Tibial artery (tissue), 4 donors: ENCODE results near the gene RGCC.

Experiments
- DNase-seq, 2 donors: peaks; one replicate each; pipeline ENCODE4 v3.0.0-alpha.2; 2019
- H3K27ac ChIP-seq, 2 donors: fragments of 200-600 bp; sonication (generic) in 1 of 2; 1 replicate in 1 of 2; 2 replicates in 1 of 2; pipeline ENCODE4 v1.5.1; 2018 to 2019; ENCODE audit warnings: mild to moderate bottlenecking in 1 of 2
- H3K27me3 ChIP-seq, 2 donors: fragments of 200-600 bp; sonication (generic) in 1 of 2; one replicate each; pipeline versions ENCODE4 v1.5.1 to v1.6.0; 2016 to 2019
- H3K36me3 ChIP-seq, 3 donors: fragments of 200-600 bp; sonication (generic) in 2 of 3; one replicate each; pipeline ENCODE4 v1.5.1; 2016 to 2019; ENCODE audit warnings: mild to moderate bottlenecking in 2 of 3
- H3K4me1 ChIP-seq, 4 donors: fragments of 200-600 bp; sonication (generic) in 2 of 4; 1 replicate in 3 of 4; 2 replicates in 1 of 4; pipeline ENCODE4 v1.5.1; 2016 to 2019
- H3K4me3 ChIP-seq, 2 donors: fragments of 200-600 bp; sonication (generic) in 1 of 2; 1 replicate in 1 of 2; 2 replicates in 1 of 2; pipeline ENCODE4 v1.5.1; 2018 to 2019; ENCODE audit warnings: mild to moderate bottlenecking in 2 of 2
- H3K9me3 ChIP-seq, 3 donors: fragments of 200-600 bp; sonication (generic) in 1 of 3; one replicate each; pipeline ENCODE4 v1.5.1; 2016 to 2019
- intact Hi-C: fragments of 100-400 bp; cut with DNase I; formaldehyde crosslinking; loops from one replicate; pipeline ENCODE4 v1.15.0; 2023; ENCODE audit warnings: low total_unique reads
- TF ChIP-seq, protein P1 (sequence below), 2 experiments: fragments of 200-600 bp in 1 of 2; fragments of 450-650 bp in 1 of 2; IDR thresholded peaks; one replicate each; pipeline ENCODE4 v1.5.1; 2017 to 2019; ENCODE audit warnings: antibody characterized with exemption in 2 of 2, mild to moderate bottlenecking in 1 of 2, moderate library complexity in 1 of 2

Gene RGCC

DNA sequence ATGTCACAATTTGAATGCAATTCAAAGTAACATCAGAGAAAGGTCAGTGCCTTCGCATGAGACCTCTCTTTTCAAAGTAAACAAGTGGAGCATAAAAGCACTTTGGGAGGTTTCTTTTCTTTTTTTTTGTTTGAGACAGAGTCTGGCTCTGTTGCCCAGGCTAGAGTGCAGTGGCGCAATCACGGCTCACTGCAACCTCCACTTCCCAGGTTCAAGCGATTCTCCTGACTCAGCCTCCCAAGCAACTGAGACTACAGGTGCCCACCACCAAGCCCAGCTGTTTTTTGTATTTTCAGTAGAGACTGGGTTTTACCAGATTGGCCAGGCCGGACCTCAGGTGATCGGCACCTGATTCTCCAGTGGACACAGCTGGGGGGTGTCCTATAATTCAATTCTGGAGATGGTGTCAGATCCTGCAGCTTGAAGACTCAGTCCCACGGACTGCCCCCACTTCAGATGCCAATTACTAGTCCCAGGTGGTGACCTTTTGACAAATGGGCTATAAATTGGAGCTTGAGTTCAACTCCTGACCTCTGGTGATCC lies 57.6 kb downstream of the RGCC start:
- no peaks in the 10 kb centered on the region for H3K27me3 ChIP-seq
- H3K36me3 ChIP-seq, result no peaks in the 10 kb centered on the region
- no peak overlapping the region for H3K4me3 ChIP-seq
- no peak overlapping the region for H3K27ac ChIP-seq
- intact Hi-C loops, result no loop called here
- no peaks in the 10 kb centered on the region for H3K9me3 ChIP-seq
- TF ChIP-seq, protein P1, sequence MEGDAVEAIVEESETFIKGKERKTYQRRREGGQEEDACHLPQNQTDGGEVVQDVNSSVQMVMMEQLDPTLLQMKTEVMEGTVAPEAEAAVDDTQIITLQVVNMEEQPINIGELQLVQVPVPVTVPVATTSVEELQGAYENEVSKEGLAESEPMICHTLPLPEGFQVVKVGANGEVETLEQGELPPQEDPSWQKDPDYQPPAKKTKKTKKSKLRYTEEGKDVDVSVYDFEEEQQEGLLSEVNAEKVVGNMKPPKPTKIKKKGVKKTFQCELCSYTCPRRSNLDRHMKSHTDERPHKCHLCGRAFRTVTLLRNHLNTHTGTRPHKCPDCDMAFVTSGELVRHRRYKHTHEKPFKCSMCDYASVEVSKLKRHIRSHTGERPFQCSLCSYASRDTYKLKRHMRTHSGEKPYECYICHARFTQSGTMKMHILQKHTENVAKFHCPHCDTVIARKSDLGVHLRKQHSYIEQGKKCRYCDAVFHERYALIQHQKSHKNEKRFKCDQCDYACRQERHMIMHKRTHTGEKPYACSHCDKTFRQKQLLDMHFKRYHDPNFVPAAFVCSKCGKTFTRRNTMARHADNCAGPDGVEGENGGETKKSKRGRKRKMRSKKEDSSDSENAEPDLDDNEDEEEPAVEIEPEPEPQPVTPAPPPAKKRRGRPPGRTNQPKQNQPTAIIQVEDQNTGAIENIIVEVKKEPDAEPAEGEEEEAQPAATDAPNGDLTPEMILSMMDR (IDR thresholded peaks at IDR 0.05), result no peak
- H3K4me1 ChIP-seq, result no peaks in the 10 kb centered on the region
- DNase-seq, result no peak

DNA sequence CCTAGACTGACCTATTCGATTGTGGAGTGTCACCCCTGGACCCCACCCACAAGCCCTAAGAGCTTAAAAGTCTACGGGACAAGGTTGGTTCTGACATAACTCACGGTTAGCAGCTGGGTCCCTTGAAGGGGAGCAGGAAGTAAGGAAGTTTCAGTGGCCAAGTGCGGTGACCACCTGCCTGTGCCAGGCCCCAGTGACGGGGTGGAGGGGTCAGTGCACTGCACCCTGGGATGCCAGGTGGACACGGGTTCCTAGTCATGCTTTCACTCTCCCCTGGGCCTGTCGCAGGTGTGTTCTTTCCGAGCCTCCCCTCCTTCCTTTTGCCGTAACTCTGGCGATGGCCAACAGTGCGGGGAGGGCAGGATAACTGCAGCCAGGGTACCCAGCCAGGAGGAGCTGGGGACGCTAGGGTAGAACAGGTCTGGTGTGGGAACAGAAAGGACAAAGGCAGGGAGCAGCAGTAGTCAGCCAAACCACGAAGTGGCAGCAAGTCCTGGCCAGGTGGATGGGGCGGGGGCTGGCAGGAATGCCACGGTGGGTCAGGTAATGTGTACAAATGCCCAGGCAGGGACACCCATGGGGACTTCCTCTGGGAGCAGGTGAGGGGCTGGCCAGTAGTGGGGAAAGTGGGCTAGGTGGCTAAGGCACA lies 58.3 kb downstream of the RGCC start:
- no peaks in the 10 kb centered on the region for H3K36me3 ChIP-seq
- H3K9me3 ChIP-seq, result no peaks in the 10 kb centered on the region
- TF ChIP-seq, protein P1 (IDR thresholded peaks at IDR 0.05), result no peak
- no peaks in the 10 kb centered on the region for H3K4me1 ChIP-seq
- no peaks in the 10 kb centered on the region for H3K27me3 ChIP-seq
- H3K27ac ChIP-seq, result no peak overlapping the region
- intact Hi-C loops, result no loop called here
- DNase-seq, result no peak
- no peak overlapping the region for H3K4me3 ChIP-seq

DNA sequence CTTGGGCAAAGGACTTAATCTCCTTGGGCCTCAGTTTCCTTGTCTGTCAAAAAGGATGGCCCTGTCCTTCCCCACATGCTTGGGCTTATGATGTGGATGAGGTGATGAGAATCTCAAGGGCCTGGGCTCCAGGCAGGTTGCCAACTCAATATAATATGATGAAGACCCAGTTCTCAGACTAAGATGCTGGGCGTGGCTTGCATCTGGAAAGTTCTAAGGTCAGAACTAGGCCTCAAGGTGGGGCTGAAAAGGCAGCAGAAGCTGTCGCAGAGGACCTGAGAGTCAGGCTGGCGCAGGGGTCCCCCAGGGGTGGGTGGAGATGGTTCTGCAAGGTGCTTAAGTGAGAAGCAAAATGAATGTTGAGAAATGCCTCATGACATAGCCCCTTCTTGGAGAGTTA lies 58.8 kb downstream of the RGCC start:
- Histone ChIP-seq H3K4me1 (no peaks in the 10 kb centered on the region), H3K4me3 (no peak overlapping the region), H3K27ac (no peak overlapping the region), H3K27me3 (no peaks in the 10 kb centered on the region), H3K36me3 (no peaks in the 10 kb centered on the region), H3K9me3 (no peaks in the 10 kb centered on the region)
- TF ChIP-seq, protein P1 (IDR thresholded peaks at IDR 0.05), result no peak
- intact Hi-C loops, result no loop called here
- no peak for DNase-seq

DNA sequence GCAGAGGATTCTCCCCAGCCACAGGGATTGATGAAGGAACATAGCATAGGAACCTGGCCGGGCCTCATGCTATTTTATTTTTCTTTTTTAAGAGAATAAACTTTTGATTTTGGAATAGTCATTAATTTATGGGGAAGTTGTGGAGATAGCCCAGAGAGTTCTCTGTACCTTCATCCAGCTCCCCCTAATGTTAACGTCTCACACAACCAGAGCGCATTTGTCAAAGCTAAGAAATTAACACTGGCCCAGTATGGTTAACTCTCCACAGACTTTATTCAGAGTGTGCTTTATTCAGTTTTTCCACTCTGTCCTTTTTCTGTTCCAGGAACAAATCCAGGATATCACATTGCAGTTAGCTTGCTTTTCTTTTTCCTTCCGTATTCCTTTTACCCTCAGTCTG lies 59.4 kb downstream of the RGCC start:
- Histone ChIP-seq H3K27me3 (no peaks in the 10 kb centered on the region), H3K27ac (no peak overlapping the region), H3K36me3 (no peaks in the 10 kb centered on the region), H3K9me3 (no peaks in the 10 kb centered on the region), H3K4me1 (no peaks in the 10 kb centered on the region), H3K4me3 (no peak overlapping the region)
- intact Hi-C loops, result no loop called here
- DNase-seq, result no peak
- TF ChIP-seq, protein P1 (IDR thresholded peaks at IDR 0.05), result no peak

DNA sequence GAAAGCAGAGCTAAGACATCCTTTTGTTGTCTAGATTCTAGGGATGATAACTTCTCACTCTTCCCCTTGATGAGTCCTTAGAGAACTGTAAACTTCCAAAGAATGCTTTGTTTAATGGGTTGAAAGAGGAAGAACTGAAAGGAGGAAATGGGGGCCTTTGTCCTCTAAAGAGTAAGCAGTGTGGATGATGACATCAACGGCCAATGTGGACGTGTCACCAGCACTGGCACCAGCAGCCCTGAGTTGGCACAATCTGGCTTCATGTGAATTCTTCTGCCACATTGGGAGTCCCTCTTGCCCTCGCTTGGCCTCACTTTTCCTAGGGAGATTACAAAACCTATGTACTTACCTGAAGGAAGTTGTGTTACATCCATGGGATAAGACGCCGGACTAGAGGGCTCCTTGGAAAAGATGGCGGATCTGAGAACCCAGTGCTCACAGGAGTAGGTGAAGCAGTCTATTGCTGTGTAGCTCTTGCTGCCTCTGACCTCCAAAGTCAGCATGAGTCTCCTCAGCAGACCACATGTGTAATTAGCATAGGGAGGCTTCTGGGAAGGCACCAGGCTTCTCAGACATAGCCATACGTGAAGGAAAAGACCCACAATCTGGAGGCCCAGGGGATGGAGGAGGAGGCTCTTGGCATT lies 62.8 kb downstream of the RGCC start:
- intact Hi-C loops, result no loop called here
- Histone ChIP-seq H3K4me3 (no peak overlapping the region), H3K9me3 (no peaks in the 10 kb centered on the region), H3K27me3 (no peaks in the 10 kb centered on the region), H3K4me1 (no peaks in the 10 kb centered on the region), H3K27ac (no peak overlapping the region), H3K36me3 (no peaks in the 10 kb centered on the region)
- TF ChIP-seq, protein P1 (IDR thresholded peaks at IDR 0.05), result no peak
- DNase-seq, result no peak
